ENCODE data around the gene GULP1.

DNA sequence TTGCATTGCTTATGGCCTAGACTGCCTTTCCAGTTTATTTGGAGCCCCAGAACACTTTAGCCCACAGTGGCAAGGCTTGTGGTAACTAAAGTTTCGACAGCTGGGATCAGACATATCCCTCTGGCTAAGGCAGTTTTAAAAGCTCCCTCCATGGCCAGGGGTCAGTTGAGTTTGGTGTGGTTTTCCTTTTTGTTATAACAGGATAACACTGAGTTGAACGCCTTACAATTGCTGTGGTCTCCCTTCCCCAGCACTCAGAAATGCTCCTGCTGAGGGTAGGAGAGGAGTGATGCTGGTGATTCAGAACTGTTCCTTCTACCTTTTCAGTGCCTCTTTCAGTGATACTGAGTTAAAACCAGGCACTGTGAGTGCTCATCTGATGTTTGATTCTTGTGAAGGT lies 182.6 kb downstream of the GULP1 start:
- TF ChIP-seq, protein P1, sequence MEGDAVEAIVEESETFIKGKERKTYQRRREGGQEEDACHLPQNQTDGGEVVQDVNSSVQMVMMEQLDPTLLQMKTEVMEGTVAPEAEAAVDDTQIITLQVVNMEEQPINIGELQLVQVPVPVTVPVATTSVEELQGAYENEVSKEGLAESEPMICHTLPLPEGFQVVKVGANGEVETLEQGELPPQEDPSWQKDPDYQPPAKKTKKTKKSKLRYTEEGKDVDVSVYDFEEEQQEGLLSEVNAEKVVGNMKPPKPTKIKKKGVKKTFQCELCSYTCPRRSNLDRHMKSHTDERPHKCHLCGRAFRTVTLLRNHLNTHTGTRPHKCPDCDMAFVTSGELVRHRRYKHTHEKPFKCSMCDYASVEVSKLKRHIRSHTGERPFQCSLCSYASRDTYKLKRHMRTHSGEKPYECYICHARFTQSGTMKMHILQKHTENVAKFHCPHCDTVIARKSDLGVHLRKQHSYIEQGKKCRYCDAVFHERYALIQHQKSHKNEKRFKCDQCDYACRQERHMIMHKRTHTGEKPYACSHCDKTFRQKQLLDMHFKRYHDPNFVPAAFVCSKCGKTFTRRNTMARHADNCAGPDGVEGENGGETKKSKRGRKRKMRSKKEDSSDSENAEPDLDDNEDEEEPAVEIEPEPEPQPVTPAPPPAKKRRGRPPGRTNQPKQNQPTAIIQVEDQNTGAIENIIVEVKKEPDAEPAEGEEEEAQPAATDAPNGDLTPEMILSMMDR (IDR thresholded peaks at IDR 0.05), result no peak
- TF ChIP-seq POLR2A (IDR thresholded peaks at IDR 0.05), result no peak

Data from adrenal gland (tissue), 5 donors.